Neuronal stem cell (in vitro differentiated cells): ENCODE measurements around the gene CMTM3.
A peak's percentile ranks its signal among the peaks of the same experiment; 100 is the strongest.

ENCODE experiments used
- DNase-seq: peaks from one replicate; pipeline ENCODE4 v3.0.0-alpha.2; 2013; ENCODE audit warnings: low spot score
- H2AFZ ChIP-seq: one replicate; pipeline ENCODE4 v1.6.1; 2013; ENCODE audit warnings: mild to moderate bottlenecking, low read length, inconsistent platforms
- H2AK5ac ChIP-seq: 2 replicates; pipeline ENCODE4 v1.6.1; 2013; ENCODE audit warnings: low read depth, mild to moderate bottlenecking, inconsistent platforms, low read length, moderate library complexity, mixed read lengths
- H2BK120ac ChIP-seq: 2 replicates; pipeline ENCODE4 v1.6.1; 2013; ENCODE audit warnings: low read depth, mild to moderate bottlenecking, inconsistent platforms, low read length, moderate library complexity, mixed read lengths
- H2BK12ac ChIP-seq: one replicate; pipeline ENCODE4 v1.6.1; 2013; ENCODE audit warnings: low read length, inconsistent platforms
- H2BK15ac ChIP-seq: 2 replicates; pipeline ENCODE4 v1.6.1; 2013; ENCODE audit warnings: mild to moderate bottlenecking, low read length, inconsistent platforms, mixed read lengths
- H2BK5ac ChIP-seq: one replicate; pipeline ENCODE4 v1.6.1; 2013; ENCODE audit warnings: inconsistent platforms, mild to moderate bottlenecking, low read length, moderate library complexity
- H3K14ac ChIP-seq: one replicate; pipeline ENCODE4 v1.6.1; 2013; ENCODE audit warnings: low read length, inconsistent platforms
- H3K18ac ChIP-seq: 2 replicates; pipeline ENCODE4 v1.6.1; 2013; ENCODE audit warnings: low read length, inconsistent platforms
- H3K23ac ChIP-seq: 2 replicates; pipeline ENCODE4 v1.6.1; 2013; ENCODE audit warnings: low read depth, mild to moderate bottlenecking, mixed read lengths, low read length, inconsistent platforms; ENCODE audit not compliant: poor library complexity
- H3K27ac ChIP-seq: replicated peaks from 3 replicates; pipeline ENCODE4 v1.5.1; 2013; ENCODE audit warnings: low read length, inconsistent platforms
- H3K27me3 ChIP-seq, 3 experiments: 2 replicates each; pipeline ENCODE4 v1.6.1; 2013; ENCODE audit warnings: low read length in 3 of 3, mild to moderate bottlenecking in 2 of 3, inconsistent platforms in 1 of 3, low read depth in 1 of 3, mixed read lengths in 1 of 3, moderate library complexity in 1 of 3; ENCODE audit not compliant: control insufficient read depth in 3 of 3, insufficient read depth in 3 of 3
- H3K36me3 ChIP-seq, 2 donors: replicated peaks in 1 of 2; 2 replicates each; pipeline ENCODE4 v1.6.1; 2013; ENCODE audit warnings: low read length in 2 of 2; ENCODE audit not compliant: control insufficient read depth in 2 of 2, insufficient read depth in 2 of 2
- H3K4ac ChIP-seq: 2 replicates; pipeline ENCODE4 v1.6.1; 2013; ENCODE audit warnings: inconsistent platforms, mild to moderate bottlenecking, low read length, moderate library complexity
- H3K4me1 ChIP-seq, 2 donors: 1 replicate in 1 of 2; 2 replicates in 1 of 2; pipeline ENCODE4 v1.6.1; 2013; ENCODE audit warnings: low read length in 2 of 2, low read depth in 1 of 2; ENCODE audit not compliant: control insufficient read depth in 2 of 2, insufficient read depth in 1 of 2
- H3K4me2 ChIP-seq: one replicate; pipeline ENCODE4 v1.6.1; 2013; ENCODE audit warnings: mild to moderate bottlenecking, low read length, inconsistent platforms; ENCODE audit not compliant: insufficient read depth, poor library complexity, severe bottlenecking
- H3K4me3 ChIP-seq, 2 donors: 2 replicates each; pipeline ENCODE4 v1.5.1; 2013; ENCODE audit warnings: low read length in 2 of 2, mild to moderate bottlenecking in 2 of 2, inconsistent platforms in 1 of 2, moderate library complexity in 1 of 2
- H3K79me1 ChIP-seq: one replicate; pipeline ENCODE4 v1.6.1; 2013; ENCODE audit warnings: low read depth, mild to moderate bottlenecking, inconsistent platforms, low read length, moderate library complexity
- H3K9ac ChIP-seq: one replicate; pipeline ENCODE4 v1.6.1; 2013; ENCODE audit warnings: mild to moderate bottlenecking, low read depth, low read length, inconsistent platforms; ENCODE audit not compliant: poor library complexity
- H3K9me3 ChIP-seq, 2 donors: replicated peaks in 1 of 2; 2 replicates each; pipeline versions ENCODE3 to v1.6.1; 2013; ENCODE audit warnings: low read length in 2 of 2, mild to moderate bottlenecking in 2 of 2, inconsistent platforms in 1 of 2, low read depth in 1 of 2, mixed read lengths in 1 of 2, moderate library complexity in 1 of 2; ENCODE audit not compliant: control insufficient read depth in 2 of 2, insufficient read depth in 1 of 2
- H4K8ac ChIP-seq: one replicate; pipeline ENCODE4 v1.6.1; 2013; ENCODE audit warnings: low read depth, mild to moderate bottlenecking, inconsistent platforms, low read length, moderate library complexity
- H4K91ac ChIP-seq: one replicate; pipeline ENCODE4 v1.6.1; 2013; ENCODE audit warnings: low read length, low read depth, mild to moderate bottlenecking, inconsistent platforms; ENCODE audit not compliant: poor library complexity
- WGBS, 2 donors: extraction: QIAGEN DNeasy Blood & Tissue Kit; methylation state at CpG; one replicate each; pipeline ENCODE4 v1.1.7; 2013; ENCODE audit warnings: missing lambda C conversion rate in 2 of 2, mixed read lengths in 1 of 2; ENCODE audit not compliant: insufficient read length in 2 of 2, insufficient replicate concordance in 1 of 2; ENCODE audit errors: extremely low coverage in 2 of 2; 5-methylcytosine and 5-hydroxymethylcytosine counted together

Gene CMTM3

GRCh38 chr16:66650707-66651473 lies 46.4 kb downstream of the CMTM3 start:
- Histone ChIP-seq H2BK120ac (no peak overlapping the region), H2BK12ac (no peak overlapping the region), H3K4me1 (peaks cover 3 to 4% of the 10 kb centered on the region in 2 donors), H3K27me3 (no peaks in the 10 kb centered on the region), H3K18ac (no peak overlapping the region), H3K4ac (no peak overlapping the region), H2BK5ac (no peak overlapping the region), H4K8ac (no peak overlapping the region), H3K23ac (no peak overlapping the region), H3K9ac (no peak overlapping the region), H3K79me1 (no peaks in the 10 kb centered on the region), H3K4me2 (peak overlapping the region; percentile 42), H2AK5ac (no peak overlapping the region), H3K27ac (no peak overlapping the region), H3K4me3 (peak overlapping the region in 1 of 2 donors; percentile 40), H3K14ac (no peak overlapping the region), H3K9me3 (no peaks in the 10 kb centered on the region), H4K91ac (no peak overlapping the region), H2AFZ (peak overlapping the region; percentile 87), H3K36me3 (no peaks in the 10 kb centered on the region), H2BK15ac (no peak overlapping the region)
- DNase-seq, result peak; percentile 81
- no CpG with 5 or more reads among the region's 18 CpGs for WGBS, 2 donors

- Histone ChIP-seq H3K23ac (no peak overlapping the region), H2AK5ac (no peak overlapping the region), H3K4me1 (peaks cover 3 to 4% of the 10 kb centered on the region in 2 donors), H2BK5ac (no peak overlapping the region), H3K36me3 (no peaks in the 10 kb centered on the region), H3K79me1 (no peaks in the 10 kb centered on the region), H3K4me2 (no peak overlapping the region), H2BK15ac (no peak overlapping the region), H3K9me3 (no peaks in the 10 kb centered on the region), H3K9ac (no peak overlapping the region), H3K27ac (no peak overlapping the region), H2BK12ac (no peak overlapping the region), H2AFZ (peak overlapping the region; percentile 87), H4K8ac (no peak overlapping the region), H3K27me3 (no peaks in the 10 kb centered on the region), H3K14ac (no peak overlapping the region), H2BK120ac (no peak overlapping the region), H3K4ac (no peak overlapping the region), H4K91ac (no peak overlapping the region), H3K4me3 (peak overlapping the region in 1 of 2 donors; percentile 40), H3K18ac (no peak overlapping the region)
- WGBS, 2 donors, result no CpG with 5 or more reads among the region's 2 CpGs
- no peak for DNase-seq
These were observed 46.9 kb downstream of the CMTM3 start for GRCh38 chr16:66651474-66651765.

- Histone ChIP-seq H2BK120ac (no peak overlapping the region), H3K9me3 (no peaks in the 10 kb centered on the region), H3K79me1 (no peaks in the 10 kb centered on the region), H3K14ac (no peak overlapping the region), H3K4ac (no peak overlapping the region), H3K27ac (no peak overlapping the region), H3K23ac (no peak overlapping the region), H2BK15ac (no peak overlapping the region), H2BK5ac (no peak overlapping the region), H4K91ac (no peak overlapping the region), H3K4me1 (peaks cover 3 to 4% of the 10 kb centered on the region in 2 donors), H3K36me3 (no peaks in the 10 kb centered on the region), H3K4me3 (no peak overlapping the region), H2AFZ (no peak overlapping the region), H3K4me2 (no peak overlapping the region), H3K9ac (no peak overlapping the region), H3K27me3 (no peaks in the 10 kb centered on the region), H4K8ac (no peak overlapping the region), H3K18ac (no peak overlapping the region), H2BK12ac (no peak overlapping the region), H2AK5ac (no peak overlapping the region)
- no CpG with 5 or more reads among the region's 6 CpGs for WGBS, 2 donors
- DNase-seq, result no peak
These were observed 47.5 kb downstream of the CMTM3 start for GRCh38 chr16:66651965-66652364.

GRCh38 chr16:66652661-66653360 lies 48.3 kb downstream of the CMTM3 start:
- H3K4ac ChIP-seq, result no peak overlapping the region
- no peak overlapping the region for H3K9ac ChIP-seq
- H3K36me3 ChIP-seq, result no peaks in the 10 kb centered on the region
- H3K18ac ChIP-seq, result no peak overlapping the region
- H2BK15ac ChIP-seq, result no peak overlapping the region
- no peak overlapping the region for H2AFZ ChIP-seq
- no peak overlapping the region for H4K8ac ChIP-seq
- no peak overlapping the region for H2BK5ac ChIP-seq
- H3K4me1 ChIP-seq, result peaks cover 3 to 4% of the 10 kb centered on the region in 2 donors
- no peak overlapping the region for H2AK5ac ChIP-seq
- H3K27ac ChIP-seq, result no peak overlapping the region
- no peaks in the 10 kb centered on the region for H3K27me3 ChIP-seq
- H3K14ac ChIP-seq, result no peak overlapping the region
- H2BK12ac ChIP-seq, result no peak overlapping the region
- no peak overlapping the region for H2BK120ac ChIP-seq
- H3K9me3 ChIP-seq, result no peaks in the 10 kb centered on the region
- no peak overlapping the region for H4K91ac ChIP-seq
- DNase-seq, result no peak
- H3K23ac ChIP-seq, result no peak overlapping the region
- no peak overlapping the region for H3K4me3 ChIP-seq
- no peak overlapping the region for H3K4me2 ChIP-seq
- no peaks in the 10 kb centered on the region for H3K79me1 ChIP-seq
- WGBS, 2 donors, result no CpG with 5 or more reads among the region's 7 CpGs
